ENCODE measurements around the gene KCNN1.

DNA sequence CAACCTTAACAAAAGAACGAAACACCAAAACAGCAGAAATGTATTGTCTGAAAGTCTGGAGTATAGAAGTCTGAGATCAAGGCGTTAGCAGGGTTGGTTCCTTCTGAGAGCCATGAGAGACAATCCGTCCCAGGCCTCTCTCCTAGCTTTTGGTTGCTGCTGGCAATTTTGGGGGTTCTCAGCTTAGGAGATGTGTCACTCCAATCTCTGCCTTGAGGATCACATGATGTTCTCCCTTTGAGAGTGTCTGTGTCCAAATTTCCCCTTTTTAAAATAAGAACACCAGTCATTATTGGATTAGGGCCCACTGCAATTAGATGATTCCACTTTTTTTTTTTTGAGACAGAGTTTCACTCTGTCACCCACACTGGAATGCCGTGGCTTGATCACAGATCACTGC is 10.1 kb downstream of the KCNN1 start:
- TF ChIP-seq KLF7 (tag by site-specific recombination; IDR thresholded peaks at IDR 0.05; ENCODE audit: borderline replicate concordance) (no peak), ZNF24 (tag by site-specific recombination; IDR thresholded peaks at IDR 0.05) (no peak), KLF1 (tag by site-specific recombination; IDR thresholded peaks at IDR 0.05) (no peak), MYNN (tag by site-specific recombination; IDR thresholded peaks at IDR 0.05; ENCODE audit: borderline replicate concordance) (no peak), PBX3 (CRISPR knock-in tag; IDR thresholded peaks at IDR 0.05) (no peak), ZNF155 (tag by site-specific recombination; IDR thresholded peaks at IDR 0.05) (no peak), ZNF548 (tag by site-specific recombination; IDR thresholded peaks at IDR 0.05) (no peak), ZNF792 (tag by site-specific recombination; IDR thresholded peaks at IDR 0.05) (no peak), ZNF362 (tag by site-specific recombination; IDR thresholded peaks at IDR 0.05) (no peak)
- TF ChIP-seq, protein P1, sequence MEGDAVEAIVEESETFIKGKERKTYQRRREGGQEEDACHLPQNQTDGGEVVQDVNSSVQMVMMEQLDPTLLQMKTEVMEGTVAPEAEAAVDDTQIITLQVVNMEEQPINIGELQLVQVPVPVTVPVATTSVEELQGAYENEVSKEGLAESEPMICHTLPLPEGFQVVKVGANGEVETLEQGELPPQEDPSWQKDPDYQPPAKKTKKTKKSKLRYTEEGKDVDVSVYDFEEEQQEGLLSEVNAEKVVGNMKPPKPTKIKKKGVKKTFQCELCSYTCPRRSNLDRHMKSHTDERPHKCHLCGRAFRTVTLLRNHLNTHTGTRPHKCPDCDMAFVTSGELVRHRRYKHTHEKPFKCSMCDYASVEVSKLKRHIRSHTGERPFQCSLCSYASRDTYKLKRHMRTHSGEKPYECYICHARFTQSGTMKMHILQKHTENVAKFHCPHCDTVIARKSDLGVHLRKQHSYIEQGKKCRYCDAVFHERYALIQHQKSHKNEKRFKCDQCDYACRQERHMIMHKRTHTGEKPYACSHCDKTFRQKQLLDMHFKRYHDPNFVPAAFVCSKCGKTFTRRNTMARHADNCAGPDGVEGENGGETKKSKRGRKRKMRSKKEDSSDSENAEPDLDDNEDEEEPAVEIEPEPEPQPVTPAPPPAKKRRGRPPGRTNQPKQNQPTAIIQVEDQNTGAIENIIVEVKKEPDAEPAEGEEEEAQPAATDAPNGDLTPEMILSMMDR (tag by site-specific recombination; IDR thresholded peaks at IDR 0.05), result no peak

All from HEK293 (cell line).